GM23338 (cell line): ENCODE results near the gene AP2A2. TPM values are rescaled to one million over a fixed set of nuclear protein-coding genes. Genes with fewer than 3 reads are reported as not detected.

Experiments
- ATAC-seq: fragments of 200-7000 bp; cut with Tn5 transposase; 3 replicates; pipeline ENCODE4 v1.9.1; 2020
- DNase-seq: peaks from one replicate; pipeline ENCODE4 v3.0.0-alpha.2; 2015; ENCODE audit warnings: low spot score
- H2AFZ ChIP-seq: fragments of 200-600 bp; sonication (generic); 2 replicates; pipeline ENCODE4 v1.8.0; 2016; ENCODE audit warnings: antibody characterized with exemption, mild to moderate bottlenecking, moderate library complexity
- H3F3A ChIP-seq: fragments of 200-600 bp; sonication (generic); replicated peaks from 2 replicates; pipeline ENCODE4 v1.8.0; 2017; ENCODE audit warnings: antibody characterized with exemption, mixed run types, low read depth
- H3K27ac ChIP-seq: fragments of 200-600 bp; sonication (generic); 2 replicates; pipeline ENCODE4 v1.6.1; 2016; ENCODE audit warnings: low read depth
- H3K27me3 ChIP-seq: fragments of 200-600 bp; sonication (generic); 2 replicates; pipeline ENCODE4 v1.8.0; 2016; ENCODE audit warnings: mild to moderate bottlenecking, mixed run types, moderate library complexity; ENCODE audit not compliant: insufficient read depth
- H3K36me3 ChIP-seq: fragments of 200-600 bp; sonication (generic); 2 replicates; pipeline ENCODE4 v1.8.0; 2016; ENCODE audit warnings: mild to moderate bottlenecking; ENCODE audit not compliant: insufficient read depth
- H3K4me1 ChIP-seq: fragments of 200-600 bp; sonication (generic); 2 replicates; pipeline ENCODE4 v1.8.0; 2016; ENCODE audit warnings: mild to moderate bottlenecking, moderate library complexity; ENCODE audit not compliant: insufficient read depth
- H3K4me2 ChIP-seq: fragments of 200-600 bp; sonication (generic); 2 replicates; pipeline ENCODE4 v1.7.1; 2017; ENCODE audit warnings: mixed run types
- H3K4me3 ChIP-seq: fragments of 200-600 bp; sonication (generic); 2 replicates; pipeline ENCODE4 v1.6.1; 2016; ENCODE audit warnings: mixed run types
- H3K79me2 ChIP-seq: fragments of 200-600 bp; sonication (generic); replicated peaks from 2 replicates; pipeline ENCODE4 v1.8.0; 2017; ENCODE audit warnings: mild to moderate bottlenecking; ENCODE audit not compliant: insufficient read depth
- H3K9me2 ChIP-seq: fragments of 200-600 bp; sonication (generic); 2 replicates; pipeline ENCODE4 v1.8.0; 2017; ENCODE audit not compliant: insufficient read depth
- H4K20me1 ChIP-seq: fragments of 200-600 bp; sonication (generic); replicated peaks from 2 replicates; pipeline ENCODE4 v1.8.0; 2017; ENCODE audit warnings: mild to moderate bottlenecking; ENCODE audit not compliant: insufficient read depth
- H3K27ac Mint-ChIP-seq: 2 replicates; pipeline ENCODE4 v1.8.0; 2020; ENCODE audit warnings: inconsistent platforms, mild to moderate bottlenecking, moderate library complexity, mixed read lengths
- H3K27me3 Mint-ChIP-seq: 3 replicates; pipeline ENCODE4 v1.8.0; 2022; ENCODE audit warnings: low read depth, mild to moderate bottlenecking, moderate library complexity, mixed read lengths, inconsistent platforms; ENCODE audit not compliant: insufficient read depth, poor library complexity
- H3K36me3 Mint-ChIP-seq: 3 replicates; pipeline ENCODE4 v1.8.0; 2021; ENCODE audit warnings: low read depth, mild to moderate bottlenecking, inconsistent platforms, moderate library complexity, mixed read lengths
- H3K4me1 Mint-ChIP-seq: 3 replicates; pipeline ENCODE4 v1.8.0; 2020; ENCODE audit warnings: mild to moderate bottlenecking, inconsistent platforms, mixed read lengths
- H3K4me3 Mint-ChIP-seq: 3 replicates; pipeline ENCODE4 v1.8.0; 2021; ENCODE audit warnings: moderate library complexity, mild to moderate bottlenecking, inconsistent platforms, mixed read lengths
- H3K9me3 Mint-ChIP-seq: 3 replicates; pipeline ENCODE4 v1.8.0; 2020; ENCODE audit warnings: moderate library complexity, mild to moderate bottlenecking, inconsistent platforms, mixed read lengths
- CREB1 ChIP-seq: fragments of 250-450 bp; sonication (Bioruptor Pico); IDR thresholded peaks from 2 replicates; pipeline ENCODE4 v1.5.0; 2020; ENCODE audit warnings: low read depth, mild to moderate bottlenecking, moderate library complexity
- EZH2 ChIP-seq: fragments of 200-600 bp; sonication (generic); IDR thresholded peaks from one replicate; pipeline ENCODE4 v1.8.0; 2017; ENCODE audit warnings: antibody characterized with exemption, mild to moderate bottlenecking, low read depth; ENCODE audit not compliant: unreplicated experiment
- EZH2phosphoT487 ChIP-seq: fragments of 200-600 bp; sonication (generic); IDR thresholded peaks from one replicate; pipeline ENCODE4 v1.8.1; 2018; ENCODE audit warnings: antibody characterized with exemption; ENCODE audit not compliant: unreplicated experiment
- JUNB ChIP-seq: IDR thresholded peaks from one replicate; pipeline ENCODE4 v1.6.1; 2016; ENCODE audit warnings: antibody characterized with exemption; ENCODE audit not compliant: unreplicated experiment
- NANOG ChIP-seq: IDR thresholded peaks from 2 replicates; pipeline ENCODE4 v1.6.1; 2016; ENCODE audit warnings: antibody characterized with exemption, borderline replicate concordance
- POLR2AphosphoS5 ChIP-seq: IDR thresholded peaks from 2 replicates; pipeline ENCODE4 v1.6.1; 2016; ENCODE audit warnings: antibody characterized with exemption, low read depth
- STAT1 ChIP-seq: IDR thresholded peaks from one replicate; pipeline ENCODE4 v1.6.1; 2016; ENCODE audit warnings: antibody characterized with exemption; ENCODE audit not compliant: unreplicated experiment
- ZNF114 ChIP-seq: fragments of 250-450 bp; sonication (Bioruptor Pico); IDR thresholded peaks from 2 replicates; pipeline ENCODE4 v1.5.0; 2020; ENCODE audit warnings: mild to moderate bottlenecking, moderate library complexity
- ZNF331 ChIP-seq: fragments of 250-450 bp; sonication (Bioruptor Pico); IDR thresholded peaks from 2 replicates; pipeline ENCODE4 v1.5.0; 2020; ENCODE audit warnings: low read depth, mild to moderate bottlenecking, moderate library complexity
- polyA plus RNA-seq: library from polyadenylated mRNA; unstranded; fragments of >200 nt; fragmentation: Nextera tagmentation; extraction: Ambion mirVana; gene quantifications from 2 replicates; pipeline ENCODE4 v1.2.1, GENCODE V29; 2016
- total RNA-seq: library from RNA; depleted of rRNA; stranded (reverse); fragments of >200 nt; shearing (Covaris generic); gene quantifications from 2 replicates; pipeline ENCODE4 v1.2.3, GENCODE V29; 2014
- TF ChIP-seq, protein P1 (sequence below): IDR thresholded peaks from 2 replicates; pipeline ENCODE4 v1.6.1; 2016; ENCODE audit warnings: antibody characterized with exemption
- TF ChIP-seq, protein P2 (sequence below): IDR thresholded peaks from one replicate; pipeline ENCODE4 v1.6.1; 2018; ENCODE audit warnings: antibody characterized with exemption; ENCODE audit not compliant: unreplicated experiment
- TF ChIP-seq, protein P3 (sequence below): fragments of 250-450 bp; sonication (Bioruptor Pico); IDR thresholded peaks from 2 replicates; pipeline ENCODE4 v1.5.0; 2020; ENCODE audit warnings: mild to moderate bottlenecking, moderate library complexity
- TF ChIP-seq, protein P4 (sequence below), 2 experiments: fragments of 200-600 bp in 1 of 2; sonication (generic) in 1 of 2; conservative IDR thresholded peaks; 2 replicates each; pipeline versions ENCODE4 v1.5.1 to v1.6.1; 2016 to 2017; ENCODE audit warnings: antibody characterized with exemption in 2 of 2, low read depth in 2 of 2, mild to moderate bottlenecking in 2 of 2, moderate library complexity in 1 of 2

AP2A2 gene
- total and polyA plus RNA-seq, 2 experiments from 2014 or later, result 23.7 to 47.5 TPM

DNA sequence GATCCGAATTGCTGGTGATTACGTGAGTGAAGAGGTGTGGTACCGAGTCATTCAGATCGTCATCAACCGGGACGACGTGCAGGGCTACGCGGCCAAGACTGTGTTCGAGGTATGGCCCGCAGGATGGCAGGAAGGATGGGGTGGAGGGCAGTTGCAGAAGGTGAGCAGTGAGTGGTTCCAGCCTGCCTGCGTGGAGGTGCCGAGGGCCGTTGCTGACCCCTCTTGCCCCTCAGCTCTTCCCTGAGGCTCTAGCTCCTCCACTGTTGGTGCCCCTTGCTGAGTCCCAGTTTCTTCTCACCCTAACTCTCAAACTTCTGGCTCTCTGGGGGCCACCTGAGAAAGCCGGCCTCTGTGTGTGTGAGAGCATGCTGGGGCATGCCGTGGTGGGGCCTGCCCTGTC lies 66.9 kb downstream of the AP2A2 start:
- no peaks in the 10 kb centered on the region for H4K20me1 ChIP-seq
- Mint-ChIP-seq H3K4me3 (no peak overlapping the region; the same call in 2 of the 3 replicates), H3K4me1 (peaks cover 2% of the 10 kb centered on the region; the same call in 1 of the 3 replicates), H3K27me3 (peaks cover 19% of the 10 kb centered on the region), H3K27ac (no peak overlapping the region; the same call in 1 of the 2 replicates), H3K9me3 (peaks cover 3% of the 10 kb centered on the region; the same call in 2 of the 3 replicates), H3K36me3 (peaks cover 44% of the 10 kb centered on the region)
- H3F3A ChIP-seq, result no peaks in the 10 kb centered on the region
- no peak overlapping the region for H3K4me3 ChIP-seq
- no peak overlapping the region for H2AFZ ChIP-seq
- ATAC-seq (no peak), DNase-seq (no peak)
- no peaks in the 10 kb centered on the region for H3K4me1 ChIP-seq
- no peaks in the 10 kb centered on the region for H3K79me2 ChIP-seq
- H3K27me3 ChIP-seq, result no peaks in the 10 kb centered on the region
- no peak overlapping the region for H3K4me2 ChIP-seq
- H3K36me3 ChIP-seq, result peaks cover 3% of the 10 kb centered on the region; the same call in 1 of the 2 replicates
- TF ChIP-seq STAT1 (no peak), EZH2phosphoT487 (no peak), NANOG (no peak), CREB1 (CRISPR knock-in tag) (no peak), EZH2 (no peak), POLR2AphosphoS5 (no peak), ZNF331 (CRISPR knock-in tag) (no peak), JUNB (no peak), ZNF114 (CRISPR knock-in tag) (no peak)
- TF ChIP-seq, protein P1, sequence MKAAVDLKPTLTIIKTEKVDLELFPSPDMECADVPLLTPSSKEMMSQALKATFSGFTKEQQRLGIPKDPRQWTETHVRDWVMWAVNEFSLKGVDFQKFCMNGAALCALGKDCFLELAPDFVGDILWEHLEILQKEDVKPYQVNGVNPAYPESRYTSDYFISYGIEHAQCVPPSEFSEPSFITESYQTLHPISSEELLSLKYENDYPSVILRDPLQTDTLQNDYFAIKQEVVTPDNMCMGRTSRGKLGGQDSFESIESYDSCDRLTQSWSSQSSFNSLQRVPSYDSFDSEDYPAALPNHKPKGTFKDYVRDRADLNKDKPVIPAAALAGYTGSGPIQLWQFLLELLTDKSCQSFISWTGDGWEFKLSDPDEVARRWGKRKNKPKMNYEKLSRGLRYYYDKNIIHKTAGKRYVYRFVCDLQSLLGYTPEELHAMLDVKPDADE, result no peak
- TF ChIP-seq, protein P2, sequence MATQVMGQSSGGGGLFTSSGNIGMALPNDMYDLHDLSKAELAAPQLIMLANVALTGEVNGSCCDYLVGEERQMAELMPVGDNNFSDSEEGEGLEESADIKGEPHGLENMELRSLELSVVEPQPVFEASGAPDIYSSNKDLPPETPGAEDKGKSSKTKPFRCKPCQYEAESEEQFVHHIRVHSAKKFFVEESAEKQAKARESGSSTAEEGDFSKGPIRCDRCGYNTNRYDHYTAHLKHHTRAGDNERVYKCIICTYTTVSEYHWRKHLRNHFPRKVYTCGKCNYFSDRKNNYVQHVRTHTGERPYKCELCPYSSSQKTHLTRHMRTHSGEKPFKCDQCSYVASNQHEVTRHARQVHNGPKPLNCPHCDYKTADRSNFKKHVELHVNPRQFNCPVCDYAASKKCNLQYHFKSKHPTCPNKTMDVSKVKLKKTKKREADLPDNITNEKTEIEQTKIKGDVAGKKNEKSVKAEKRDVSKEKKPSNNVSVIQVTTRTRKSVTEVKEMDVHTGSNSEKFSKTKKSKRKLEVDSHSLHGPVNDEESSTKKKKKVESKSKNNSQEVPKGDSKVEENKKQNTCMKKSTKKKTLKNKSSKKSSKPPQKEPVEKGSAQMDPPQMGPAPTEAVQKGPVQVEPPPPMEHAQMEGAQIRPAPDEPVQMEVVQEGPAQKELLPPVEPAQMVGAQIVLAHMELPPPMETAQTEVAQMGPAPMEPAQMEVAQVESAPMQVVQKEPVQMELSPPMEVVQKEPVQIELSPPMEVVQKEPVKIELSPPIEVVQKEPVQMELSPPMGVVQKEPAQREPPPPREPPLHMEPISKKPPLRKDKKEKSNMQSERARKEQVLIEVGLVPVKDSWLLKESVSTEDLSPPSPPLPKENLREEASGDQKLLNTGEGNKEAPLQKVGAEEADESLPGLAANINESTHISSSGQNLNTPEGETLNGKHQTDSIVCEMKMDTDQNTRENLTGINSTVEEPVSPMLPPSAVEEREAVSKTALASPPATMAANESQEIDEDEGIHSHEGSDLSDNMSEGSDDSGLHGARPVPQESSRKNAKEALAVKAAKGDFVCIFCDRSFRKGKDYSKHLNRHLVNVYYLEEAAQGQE, result no peak
- TF ChIP-seq, protein P3, sequence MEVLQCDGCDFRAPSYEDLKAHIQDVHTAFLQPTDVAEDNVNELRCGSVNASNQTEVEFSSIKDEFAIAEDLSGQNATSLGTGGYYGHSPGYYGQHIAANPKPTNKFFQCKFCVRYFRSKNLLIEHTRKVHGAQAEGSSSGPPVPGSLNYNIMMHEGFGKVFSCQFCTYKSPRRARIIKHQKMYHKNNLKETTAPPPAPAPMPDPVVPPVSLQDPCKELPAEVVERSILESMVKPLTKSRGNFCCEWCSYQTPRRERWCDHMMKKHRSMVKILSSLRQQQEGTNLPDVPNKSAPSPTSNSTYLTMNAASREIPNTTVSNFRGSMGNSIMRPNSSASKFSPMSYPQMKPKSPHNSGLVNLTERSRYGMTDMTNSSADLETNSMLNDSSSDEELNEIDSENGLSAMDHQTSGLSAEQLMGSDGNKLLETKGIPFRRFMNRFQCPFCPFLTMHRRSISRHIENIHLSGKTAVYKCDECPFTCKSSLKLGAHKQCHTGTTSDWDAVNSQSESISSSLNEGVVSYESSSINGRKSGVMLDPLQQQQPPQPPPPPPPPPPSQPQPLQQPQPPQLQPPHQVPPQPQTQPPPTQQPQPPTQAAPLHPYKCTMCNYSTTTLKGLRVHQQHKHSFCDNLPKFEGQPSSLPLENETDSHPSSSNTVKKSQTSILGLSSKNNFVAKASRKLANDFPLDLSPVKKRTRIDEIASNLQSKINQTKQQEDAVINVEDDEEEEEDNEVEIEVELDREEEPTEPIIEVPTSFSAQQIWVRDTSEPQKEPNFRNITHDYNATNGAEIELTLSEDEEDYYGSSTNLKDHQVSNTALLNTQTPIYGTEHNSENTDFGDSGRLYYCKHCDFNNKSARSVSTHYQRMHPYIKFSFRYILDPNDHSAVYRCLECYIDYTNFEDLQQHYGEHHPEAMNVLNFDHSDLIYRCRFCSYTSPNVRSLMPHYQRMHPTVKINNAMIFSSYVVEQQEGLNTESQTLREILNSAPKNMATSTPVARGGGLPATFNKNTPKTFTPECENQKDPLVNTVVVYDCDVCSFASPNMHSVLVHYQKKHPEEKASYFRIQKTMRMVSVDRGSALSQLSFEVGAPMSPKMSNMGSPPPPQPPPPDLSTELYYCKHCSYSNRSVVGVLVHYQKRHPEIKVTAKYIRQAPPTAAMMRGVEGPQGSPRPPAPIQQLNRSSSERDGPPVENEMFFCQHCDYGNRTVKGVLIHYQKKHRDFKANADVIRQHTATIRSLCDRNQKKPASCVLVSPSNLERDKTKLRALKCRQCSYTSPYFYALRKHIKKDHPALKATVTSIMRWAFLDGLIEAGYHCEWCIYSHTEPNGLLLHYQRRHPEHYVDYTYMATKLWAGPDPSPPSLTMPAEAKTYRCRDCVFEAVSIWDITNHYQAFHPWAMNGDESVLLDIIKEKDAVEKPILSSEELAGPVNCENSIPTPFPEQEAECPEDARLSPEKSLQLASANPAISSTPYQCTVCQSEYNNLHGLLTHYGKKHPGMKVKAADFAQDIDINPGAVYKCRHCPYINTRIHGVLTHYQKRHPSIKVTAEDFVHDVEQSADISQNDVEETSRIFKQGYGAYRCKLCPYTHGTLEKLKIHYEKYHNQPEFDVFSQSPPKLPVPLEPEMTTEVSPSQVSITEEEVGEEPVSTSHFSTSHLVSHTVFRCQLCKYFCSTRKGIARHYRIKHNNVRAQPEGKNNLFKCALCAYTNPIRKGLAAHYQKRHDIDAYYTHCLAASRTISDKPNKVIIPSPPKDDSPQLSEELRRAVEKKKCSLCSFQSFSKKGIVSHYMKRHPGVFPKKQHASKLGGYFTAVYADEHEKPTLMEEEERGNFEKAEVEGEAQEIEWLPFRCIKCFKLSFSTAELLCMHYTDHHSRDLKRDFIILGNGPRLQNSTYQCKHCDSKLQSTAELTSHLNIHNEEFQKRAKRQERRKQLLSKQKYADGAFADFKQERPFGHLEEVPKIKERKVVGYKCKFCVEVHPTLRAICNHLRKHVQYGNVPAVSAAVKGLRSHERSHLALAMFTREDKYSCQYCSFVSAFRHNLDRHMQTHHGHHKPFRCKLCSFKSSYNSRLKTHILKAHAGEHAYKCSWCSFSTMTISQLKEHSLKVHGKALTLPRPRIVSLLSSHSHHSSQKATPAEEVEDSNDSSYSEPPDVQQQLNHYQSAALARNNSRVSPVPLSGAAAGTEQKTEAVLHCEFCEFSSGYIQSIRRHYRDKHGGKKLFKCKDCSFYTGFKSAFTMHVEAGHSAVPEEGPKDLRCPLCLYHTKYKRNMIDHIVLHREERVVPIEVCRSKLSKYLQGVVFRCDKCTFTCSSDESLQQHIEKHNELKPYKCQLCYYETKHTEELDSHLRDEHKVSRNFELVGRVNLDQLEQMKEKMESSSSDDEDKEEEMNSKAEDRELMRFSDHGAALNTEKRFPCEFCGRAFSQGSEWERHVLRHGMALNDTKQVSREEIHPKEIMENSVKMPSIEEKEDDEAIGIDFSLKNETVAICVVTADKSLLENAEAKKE (CRISPR knock-in tag), result no peak
- TF ChIP-seq, protein P4, sequence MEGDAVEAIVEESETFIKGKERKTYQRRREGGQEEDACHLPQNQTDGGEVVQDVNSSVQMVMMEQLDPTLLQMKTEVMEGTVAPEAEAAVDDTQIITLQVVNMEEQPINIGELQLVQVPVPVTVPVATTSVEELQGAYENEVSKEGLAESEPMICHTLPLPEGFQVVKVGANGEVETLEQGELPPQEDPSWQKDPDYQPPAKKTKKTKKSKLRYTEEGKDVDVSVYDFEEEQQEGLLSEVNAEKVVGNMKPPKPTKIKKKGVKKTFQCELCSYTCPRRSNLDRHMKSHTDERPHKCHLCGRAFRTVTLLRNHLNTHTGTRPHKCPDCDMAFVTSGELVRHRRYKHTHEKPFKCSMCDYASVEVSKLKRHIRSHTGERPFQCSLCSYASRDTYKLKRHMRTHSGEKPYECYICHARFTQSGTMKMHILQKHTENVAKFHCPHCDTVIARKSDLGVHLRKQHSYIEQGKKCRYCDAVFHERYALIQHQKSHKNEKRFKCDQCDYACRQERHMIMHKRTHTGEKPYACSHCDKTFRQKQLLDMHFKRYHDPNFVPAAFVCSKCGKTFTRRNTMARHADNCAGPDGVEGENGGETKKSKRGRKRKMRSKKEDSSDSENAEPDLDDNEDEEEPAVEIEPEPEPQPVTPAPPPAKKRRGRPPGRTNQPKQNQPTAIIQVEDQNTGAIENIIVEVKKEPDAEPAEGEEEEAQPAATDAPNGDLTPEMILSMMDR (conservative IDR thresholded peaks at IDR 0.05; ENCODE audit: low read depth in 2 of 2), result no peak
- no peak overlapping the region for H3K27ac ChIP-seq
- no peaks in the 10 kb centered on the region for H3K9me2 ChIP-seq
